Lung (tissue), 12 donors: Measurements from ENCODE around the gene DENND1B. TPM values are rescaled to one million over a fixed set of nuclear protein-coding genes. Genes with fewer than 3 reads are reported as not detected.
"Not testable (repeated sequence)": the region's sequence is repeated elsewhere in the genome, so short reads cannot be mapped to it uniquely, and the experiment has no call there.

Source experiments
- ATAC-seq: fragments of 200-7000 bp; cut with Tn5 transposase; one replicate; pipeline ENCODE4 v1.9.1; 2020; ENCODE audit warnings: moderate number of reproducible peaks; ENCODE audit not compliant: insufficient read depth, low FRiP score
- DNase-seq, 3 donors: peaks; one replicate each; pipeline ENCODE4 v3.0.0-alpha.2; 2013 to 2017
- H3K27ac ChIP-seq, 2 donors: one replicate each; pipeline ENCODE4 v1.5.1; 2013; ENCODE audit warnings: mild to moderate bottlenecking in 2 of 2, moderate library complexity in 2 of 2, control low read depth in 1 of 2, inconsistent platforms in 1 of 2, low read depth in 1 of 2, low read length in 1 of 2
- H3K27me3 ChIP-seq, 3 donors: one replicate each; pipeline ENCODE4 v1.5.1; 2013; ENCODE audit warnings: low read length in 2 of 3; ENCODE audit not compliant: control insufficient read depth in 3 of 3, insufficient read depth in 3 of 3
- H3K36me3 ChIP-seq, 4 donors: one replicate each; pipeline ENCODE4 v1.5.1; 2013; ENCODE audit warnings: low read length in 4 of 4, mild to moderate bottlenecking in 1 of 4, moderate library complexity in 1 of 4; ENCODE audit not compliant: control insufficient read depth in 4 of 4, insufficient read depth in 4 of 4
- H3K4me1 ChIP-seq, 5 donors: one replicate each; pipeline ENCODE4 v1.5.1; 2013; ENCODE audit warnings: low read length in 5 of 5, mild to moderate bottlenecking in 2 of 5, moderate library complexity in 1 of 5; ENCODE audit not compliant: control insufficient read depth in 5 of 5, insufficient read depth in 5 of 5
- H3K4me3 ChIP-seq: one replicate; pipeline ENCODE4 v1.5.1; 2013; ENCODE audit warnings: mild to moderate bottlenecking, control low read depth, moderate library complexity
- H3K9ac ChIP-seq, 2 donors: one replicate each; pipeline ENCODE4 v1.5.1; 2013; ENCODE audit warnings: low read length in 2 of 2, control low read depth in 1 of 2; ENCODE audit not compliant: insufficient read depth in 1 of 2
- H3K9me3 ChIP-seq, 4 donors: one replicate each; pipeline ENCODE4 v1.5.1; 2013; ENCODE audit warnings: low read length in 3 of 4, mild to moderate bottlenecking in 1 of 4, moderate library complexity in 1 of 4; ENCODE audit not compliant: control insufficient read depth in 4 of 4, insufficient read depth in 3 of 4
- CTCF ChIP-seq: IDR thresholded peaks from 2 replicates; pipeline ENCODE4 v1.5.1; 2012; ENCODE audit warnings: mild to moderate bottlenecking; ENCODE audit errors: control extremely low read depth, extremely low read depth
- WGBS, 2 donors: extraction: QIAGEN DNeasy Blood & Tissue Kit; methylation state at CpG; one replicate each; pipeline ENCODE4 v1.1.7; 2013; 5-methylcytosine and 5-hydroxymethylcytosine counted together
- polyA plus RNA-seq, 2 donors: library from polyadenylated mRNA; stranded (reverse); fragments of 200-250 nt; gene quantifications; one replicate each; pipeline ENCODE4 v1.2.1, GENCODE V29; 2013
- total RNA-seq, 2 donors: library from RNA; depleted of rRNA in 1 of 2; stranded (reverse); fragments of >200 nt in 1 of 2; gene quantifications; one replicate each; pipeline ENCODE4 v1.2.1, GENCODE V29; 2014 to 2021
- donor health status: control.
- donor health status: control.
- donor health status: Bipolar disorder and iron deficiency.
- donor health status: healthy.
- donor health status: DM: yes; HTN: yes; CAD: no.

DENND1B gene
- total and polyA plus RNA-seq, 4 donors: 2.7 to 41.0 (median 10.1) TPM

DNA sequence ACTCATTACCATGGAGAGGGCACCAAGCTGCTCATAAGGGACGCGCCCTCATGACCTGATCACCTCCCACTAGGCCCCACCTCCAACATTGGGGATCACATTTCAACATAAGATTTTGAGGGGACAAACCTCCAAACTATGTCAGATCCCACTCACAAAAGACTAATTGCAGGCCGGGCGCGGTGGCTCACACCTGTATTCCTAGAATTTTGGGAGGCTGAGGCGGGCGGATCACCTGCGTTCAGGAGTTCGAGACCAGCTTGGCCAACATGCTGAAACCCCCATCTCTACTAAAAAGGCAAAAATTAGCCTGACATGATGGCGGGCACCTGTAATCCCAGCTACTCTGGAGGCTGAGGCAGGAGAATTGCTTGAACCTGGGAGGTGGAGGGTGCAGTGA, 278.6 kb downstream of the DENND1B start:
- Histone ChIP-seq H3K27me3 (no peaks in the 10 kb centered on the region), H3K4me3 (no peak overlapping the region), H3K9ac (no peak overlapping the region), H3K4me1 (no peaks in the 10 kb centered on the region), H3K36me3 (no peaks in the 10 kb centered on the region), H3K9me3 (no peaks in the 10 kb centered on the region), H3K27ac (no peak overlapping the region)
- TF ChIP-seq CTCF: no peak
- DNase-seq (no peak), ATAC-seq (no peak)
- 87 to 90% methylated on average over 10 of the region's 10 CpGs for WGBS, 2 donors

DNA sequence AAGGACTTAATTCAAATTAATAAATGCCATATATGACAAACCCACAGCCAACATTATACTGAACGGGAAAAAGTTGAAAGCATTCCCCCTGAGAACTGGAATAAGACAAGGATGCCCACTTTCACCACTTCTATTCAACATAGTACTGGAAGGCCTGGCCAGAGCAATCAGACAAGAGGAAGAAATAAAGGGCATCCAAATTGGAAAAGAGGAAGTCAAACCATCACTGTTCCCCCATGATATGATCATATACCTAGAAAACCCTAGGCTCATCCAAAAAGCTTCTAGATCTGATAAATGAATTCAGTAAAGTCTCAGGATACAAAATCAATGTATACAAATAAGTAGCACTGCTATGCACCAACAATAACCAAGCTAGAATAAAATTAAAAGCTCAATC, 283.8 kb downstream of the DENND1B start:
- ATAC-seq: not testable (repeated sequence)

DNA sequence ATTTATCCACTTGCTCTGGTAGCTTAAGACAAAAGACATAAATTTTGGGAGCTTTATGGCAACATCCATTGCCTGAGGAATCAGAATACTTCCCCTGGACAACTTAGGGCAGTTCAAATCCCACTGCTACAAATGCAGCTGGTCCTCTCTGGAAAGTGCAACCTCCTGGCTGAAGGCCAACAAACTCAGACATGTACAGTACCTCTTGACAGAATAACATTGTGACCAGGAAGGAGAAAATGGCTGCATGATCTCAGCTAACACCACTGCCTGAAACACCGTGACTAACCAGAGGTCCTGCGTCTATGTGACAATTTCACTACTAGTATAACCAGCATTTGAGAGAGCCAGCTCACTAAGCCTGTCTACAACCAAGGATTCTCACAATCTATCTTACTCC, 288.3 kb downstream of the DENND1B start:
- H3K9me3 ChIP-seq: no peaks in the 10 kb centered on the region
- H3K36me3 ChIP-seq: no peaks in the 10 kb centered on the region
- TF ChIP-seq CTCF: no peak
- no peak overlapping the region for H3K27ac ChIP-seq
- H3K4me3 ChIP-seq: no peak overlapping the region
- WGBS, 2 donors: 69 to 75% methylated on average over 2 of the region's 2 CpGs
- no peaks in the 10 kb centered on the region for H3K27me3 ChIP-seq
- H3K9ac ChIP-seq: no peak overlapping the region
- no peaks in the 10 kb centered on the region for H3K4me1 ChIP-seq
- ATAC-seq (no peak), DNase-seq (peak; percentile 36 to 74 (median 43))

More for the DNA sequence above, 283.8 kb downstream of the DENND1B start:
- not testable (repeated sequence) for H3K9me3 ChIP-seq, H3K4me3 ChIP-seq, H3K36me3 ChIP-seq, H3K27me3 ChIP-seq, H3K27ac ChIP-seq, H3K4me1 ChIP-seq, DNase-seq, H3K9ac ChIP-seq
- 87 to 95% methylated on average over 1 of the region's 1 CpG for WGBS, 2 donors

GRCh38 chr1:197485790-197486189, 289.5 kb downstream of the DENND1B start:
- TF ChIP-seq CTCF: no peak
- H3K4me3 ChIP-seq: no peak overlapping the region
- ATAC-seq (no peak), DNase-seq (no peak)
- no peaks in the 10 kb centered on the region for H3K36me3 ChIP-seq
- H3K4me1 ChIP-seq: no peaks in the 10 kb centered on the region
- no peak overlapping the region for H3K9ac ChIP-seq
- no peaks in the 10 kb centered on the region for H3K9me3 ChIP-seq
- no peak overlapping the region for H3K27ac ChIP-seq
- H3K27me3 ChIP-seq: no peaks in the 10 kb centered on the region
- 25 to 46% methylated on average over 3 of the region's 3 CpGs for WGBS, 2 donors
